ENCODE measurements around the gene WDR91.

DNA sequence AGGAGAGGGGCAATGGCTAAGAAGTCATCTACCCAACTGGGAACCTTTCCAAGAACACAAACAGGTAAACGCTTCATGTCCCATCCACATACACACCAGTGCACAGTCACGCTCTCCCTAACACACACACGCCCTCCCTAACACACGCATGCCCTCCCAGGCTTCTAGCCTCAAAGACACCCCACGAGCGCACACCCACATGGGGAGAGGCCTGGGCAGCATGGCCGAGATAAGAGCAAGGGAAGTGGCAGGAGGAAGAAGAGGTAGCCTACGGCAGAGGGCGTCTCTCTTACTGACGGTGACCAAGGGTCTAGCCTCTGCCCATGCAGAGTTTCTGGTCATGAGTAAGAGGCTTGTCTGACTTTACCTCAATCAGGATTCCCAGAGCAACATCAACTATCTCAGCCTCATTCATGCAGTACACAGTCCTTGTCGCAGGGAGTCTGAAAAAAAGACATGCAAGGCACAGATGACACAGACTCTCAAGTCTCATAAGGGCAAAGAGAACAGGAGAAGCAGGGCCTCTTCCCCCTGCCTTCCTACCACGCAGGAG, 43.9 kb downstream of the WDR91 start:
- TF ChIP-seq CTCF (IDR thresholded peaks at IDR 0.05) (no peak), POLR2A (IDR thresholded peaks at IDR 0.05) (no peak)

Data from heart left ventricle (tissue), 13 donors.